Measurements from ENCODE around the gene CBLC.

The CBLC gene

DNA sequence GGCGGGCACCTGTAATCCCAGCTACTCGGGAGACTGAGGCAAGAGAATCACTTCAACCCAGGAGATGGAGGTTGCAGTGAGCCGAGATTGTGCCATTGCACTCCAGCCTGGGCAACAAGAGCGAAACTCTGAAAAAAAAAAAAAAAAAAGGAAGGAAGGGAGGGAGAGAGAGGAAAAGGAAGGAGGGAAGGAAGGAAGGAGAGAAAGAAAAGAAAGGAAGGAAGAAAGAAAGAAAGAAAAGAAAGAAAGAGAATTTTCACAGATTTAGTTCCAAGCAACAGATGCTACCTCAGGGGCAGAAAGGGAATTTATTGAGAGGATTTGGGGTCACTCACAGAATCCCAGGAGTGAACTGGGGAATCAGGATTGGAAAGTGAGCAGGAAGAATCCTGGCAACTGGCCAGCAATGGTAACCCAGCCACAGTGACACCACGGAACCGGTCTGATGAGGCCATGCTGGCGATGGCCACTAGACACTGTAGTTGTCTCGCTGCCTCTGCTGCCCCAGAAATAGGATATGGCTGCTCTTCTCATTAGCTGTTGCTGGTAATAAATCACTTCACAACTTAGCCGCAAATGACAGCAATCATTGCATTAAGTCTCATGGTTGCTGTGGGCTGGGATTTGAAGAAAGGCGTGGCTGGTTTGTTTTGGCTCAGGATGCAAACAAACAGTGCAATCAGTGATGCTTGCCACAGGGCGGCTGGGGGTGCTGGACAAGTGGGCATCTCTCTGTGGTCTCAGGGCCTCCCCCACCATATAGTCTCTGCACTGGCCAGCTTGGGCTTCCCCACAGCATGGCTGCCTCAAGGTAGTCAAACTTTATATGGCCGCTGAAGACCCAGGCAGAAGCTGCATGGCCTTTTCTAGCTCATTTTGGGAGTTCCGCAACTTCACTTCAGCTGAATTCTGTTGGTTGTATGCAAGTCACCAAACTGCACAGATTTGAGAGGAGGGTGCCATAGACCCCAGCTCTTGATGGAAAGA lies 26.0 kb downstream of the CBLC start:
- no peak for DNase-seq

- DNase-seq, result no peak
Observed at GRCh38 chr19:44806291-44806690, 28.6 kb downstream of the CBLC start.

GRCh38 chr19:44807162-44807561 lies 29.5 kb downstream of the CBLC start:
- DNase-seq, result no peak

DNA sequence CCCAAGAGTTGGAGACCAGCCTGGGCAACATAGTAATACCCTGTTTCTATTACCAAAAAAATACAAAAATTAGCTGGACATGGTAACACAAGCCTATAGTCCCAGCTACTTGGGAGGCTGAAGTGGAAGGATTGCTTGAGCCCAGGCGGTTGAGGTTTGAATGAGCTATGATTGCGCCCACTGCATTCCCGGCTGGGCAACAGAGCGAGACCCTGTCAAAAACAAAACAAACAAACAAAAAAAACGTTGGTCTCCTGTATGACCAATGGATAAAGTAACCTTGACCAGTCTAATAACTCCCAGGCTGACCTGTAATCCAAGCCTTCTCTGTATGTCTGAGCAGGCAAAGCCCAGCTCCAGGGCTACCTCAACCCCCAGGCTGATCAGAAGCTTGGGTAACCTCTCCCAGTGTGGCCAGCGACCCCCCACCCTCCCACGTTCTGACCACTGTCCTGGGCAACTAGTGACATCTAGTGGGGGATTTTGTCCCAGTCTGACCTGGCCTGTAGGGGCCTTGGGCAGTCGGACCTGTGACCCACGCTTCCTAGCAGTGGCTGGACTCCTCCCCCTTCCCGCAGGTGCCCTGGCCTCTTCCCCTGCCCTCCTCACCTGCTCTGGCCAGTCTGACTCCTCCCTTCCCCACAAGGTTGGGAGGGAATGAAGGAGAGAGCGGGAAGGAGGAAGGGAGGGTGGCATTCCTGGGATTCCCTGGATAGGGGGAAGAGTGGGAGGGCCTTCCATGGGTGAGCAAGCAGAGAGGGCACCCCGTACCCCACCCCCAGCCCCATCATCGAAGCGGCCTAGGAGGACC lies 30.2 kb downstream of the CBLC start:
- no peak for DNase-seq

- no peak for DNase-seq
Observed at GRCh38 chr19:44808463-44809371, 31.0 kb downstream of the CBLC start, which contains the start of gene BCAM. BCAM (plus strand) TSS chr19:44809103; CDS start chr19:44809125, 22 bp downstream.

GRCh38 chr19:44809577-44810233 lies 32.0 kb downstream of the CBLC start:
- DNase-seq, result no peak

GRCh38 chr19:44810234-44811121 lies 32.8 kb downstream of the CBLC start:
- no peak for DNase-seq

DNA sequence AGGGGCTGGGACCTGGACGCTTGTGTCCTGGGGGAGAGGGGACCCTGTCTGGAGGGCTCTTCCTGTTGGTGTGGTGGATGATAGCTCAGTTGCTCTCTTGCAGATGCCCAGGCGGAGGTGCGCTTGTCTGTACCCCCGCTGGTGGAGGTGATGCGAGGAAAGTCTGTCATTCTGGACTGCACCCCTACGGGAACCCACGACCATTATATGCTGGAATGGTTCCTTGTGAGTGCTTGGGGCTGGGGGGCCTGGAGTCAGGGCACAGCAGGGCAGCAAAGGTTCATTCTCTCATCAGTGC lies 33.4 kb downstream of the CBLC start:
- no peak for DNase-seq

- DNase-seq, result no peak
Observed at GRCh38 chr19:44812142-44812718, 34.5 kb downstream of the CBLC start.

DNA sequence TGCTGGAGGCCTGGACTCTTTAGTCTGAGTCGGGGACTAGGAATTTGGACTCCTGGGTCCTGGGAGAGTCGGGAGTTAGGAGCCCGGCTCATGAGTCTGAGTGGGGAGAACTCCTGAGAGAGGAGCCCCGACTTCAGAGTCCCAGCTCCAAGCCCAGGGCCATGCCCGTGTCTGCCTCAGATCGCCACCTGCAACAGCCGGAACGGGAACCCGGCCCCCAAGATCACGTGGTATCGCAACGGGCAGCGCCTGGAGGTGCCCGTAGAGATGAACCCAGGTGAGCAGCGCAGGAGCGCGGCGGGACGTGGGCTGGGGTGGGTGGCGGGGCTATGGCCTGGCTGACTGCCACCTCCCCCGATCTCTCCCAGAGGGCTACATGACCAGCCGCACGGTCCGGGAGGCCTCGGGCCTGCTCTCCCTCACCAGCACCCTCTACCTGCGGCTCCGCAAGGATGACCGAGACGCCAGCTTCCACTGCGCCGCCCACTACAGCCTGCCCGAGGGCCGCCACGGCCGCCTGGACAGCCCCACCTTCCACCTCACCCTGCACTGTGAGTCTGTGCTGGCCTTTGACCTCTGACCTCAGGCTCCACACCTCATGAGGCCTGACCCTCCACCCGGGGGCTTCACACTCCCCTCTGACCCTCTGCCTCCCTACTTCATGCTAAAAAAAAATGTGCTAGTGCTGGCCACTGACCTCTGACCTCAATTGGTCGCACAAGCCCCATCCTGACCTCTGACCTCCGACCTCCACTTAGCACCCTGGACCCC lies 35.6 kb downstream of the CBLC start:
- DNase-seq, result no peak

- DNase-seq, result no peak
Observed at GRCh38 chr19:44813841-44814470, 36.3 kb downstream of the CBLC start.

DNA sequence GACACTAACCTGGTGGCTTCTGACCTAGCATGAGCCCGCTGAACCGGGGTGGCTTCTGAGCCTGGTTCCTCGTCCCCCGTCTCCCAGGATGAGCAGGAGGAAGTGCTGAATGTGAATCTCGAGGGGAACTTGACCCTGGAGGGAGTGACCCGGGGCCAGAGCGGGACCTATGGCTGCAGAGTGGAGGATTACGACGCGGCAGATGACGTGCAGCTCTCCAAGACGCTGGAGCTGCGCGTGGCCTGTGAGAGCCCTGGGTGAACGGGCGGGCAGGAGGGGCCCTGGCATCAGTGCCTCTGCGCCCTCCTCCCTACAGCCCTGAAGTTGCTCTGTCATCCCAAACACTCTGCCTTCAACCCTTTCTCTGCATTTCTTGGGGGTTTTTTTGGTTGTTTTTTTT lies 36.8 kb downstream of the CBLC start:
- DNase-seq, result no peak

GRCh38 chr19:44816301-44816700 lies 38.6 kb downstream of the CBLC start:
- DNase-seq, result no peak

DNA sequence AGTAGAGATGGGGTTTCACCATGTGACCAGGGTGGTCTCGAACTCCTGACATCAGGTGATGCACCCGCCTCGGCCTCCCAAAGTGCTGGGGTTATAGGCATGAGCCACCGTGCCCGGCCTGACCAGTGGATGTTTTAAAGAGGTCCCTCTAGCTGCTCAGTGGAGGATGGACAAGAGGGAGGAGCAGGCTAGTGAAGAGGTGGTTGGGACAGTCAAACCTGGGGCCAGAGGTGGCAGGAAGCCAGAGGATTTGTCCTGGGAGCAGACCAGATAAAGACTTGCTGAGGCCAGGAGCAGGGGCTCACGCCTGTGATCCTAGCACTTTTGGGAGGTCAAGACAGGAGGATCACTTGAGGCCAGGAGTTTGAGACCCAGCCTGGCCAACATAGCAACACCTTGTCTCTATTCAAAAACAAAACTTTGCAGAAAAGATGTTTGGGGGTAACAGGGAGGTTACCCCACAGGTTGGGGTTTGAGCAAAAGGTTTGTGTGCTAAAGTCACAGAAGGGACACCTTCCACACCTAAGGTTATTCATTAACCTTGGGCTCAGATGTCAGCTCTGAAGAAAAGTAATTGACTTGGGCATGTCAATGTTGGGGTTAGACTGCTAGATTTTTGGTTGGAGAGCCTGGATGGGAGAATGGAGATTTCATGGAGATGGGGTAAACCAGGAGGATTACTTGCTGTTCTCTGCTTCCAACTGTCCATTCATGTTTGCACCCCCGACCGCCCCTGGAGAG lies 40.2 kb downstream of the CBLC start:
- no peak for DNase-seq

DNA sequence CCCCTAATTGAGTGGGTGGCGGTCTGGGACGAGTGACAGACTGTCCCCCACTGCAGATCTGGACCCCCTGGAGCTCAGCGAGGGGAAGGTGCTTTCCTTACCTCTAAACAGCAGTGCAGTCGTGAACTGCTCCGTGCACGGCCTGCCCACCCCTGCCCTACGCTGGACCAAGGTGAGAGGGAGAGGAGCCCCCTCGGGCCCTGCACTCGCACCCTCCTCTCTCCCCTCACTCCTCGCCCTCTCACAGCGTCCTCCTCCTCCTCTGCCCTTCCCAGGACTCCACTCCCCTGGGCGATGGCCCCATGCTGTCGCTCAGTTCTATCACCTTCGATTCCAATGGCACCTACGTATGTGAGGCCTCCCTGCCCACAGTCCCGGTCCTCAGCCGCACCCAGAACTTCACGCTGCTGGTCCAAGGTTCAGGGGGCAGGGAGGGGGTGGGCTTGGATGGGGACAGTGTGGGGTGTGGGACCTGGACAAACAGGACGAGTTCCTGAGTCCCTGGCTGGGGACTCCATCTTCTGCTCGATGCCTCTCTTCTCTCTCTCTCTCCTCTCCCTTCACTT lies 40.9 kb downstream of the CBLC start:
- DNase-seq, result no peak

- no peak for DNase-seq
Observed at GRCh38 chr19:44819246-44819832, 41.6 kb downstream of the CBLC start.

- no peak for DNase-seq
Observed at GRCh38 chr19:44820648-44821609, 43.2 kb downstream of the CBLC start.
